CD1c-positive myeloid dendritic cell (primary cell): ENCODE results near the gene ZNF226.
A peak's percentile ranks its signal among the peaks of the same experiment; 100 is the strongest.
"Not testable (repeated sequence)": the region's sequence is repeated elsewhere in the genome, so short reads cannot be mapped to it uniquely, and the experiment has no call there.

Source experiments
- DNase-seq: peaks from one replicate; pipeline ENCODE4 v3.0.0-alpha.2; 2016; ENCODE audit errors: extremely low spot score

Gene ZNF226

DNA sequence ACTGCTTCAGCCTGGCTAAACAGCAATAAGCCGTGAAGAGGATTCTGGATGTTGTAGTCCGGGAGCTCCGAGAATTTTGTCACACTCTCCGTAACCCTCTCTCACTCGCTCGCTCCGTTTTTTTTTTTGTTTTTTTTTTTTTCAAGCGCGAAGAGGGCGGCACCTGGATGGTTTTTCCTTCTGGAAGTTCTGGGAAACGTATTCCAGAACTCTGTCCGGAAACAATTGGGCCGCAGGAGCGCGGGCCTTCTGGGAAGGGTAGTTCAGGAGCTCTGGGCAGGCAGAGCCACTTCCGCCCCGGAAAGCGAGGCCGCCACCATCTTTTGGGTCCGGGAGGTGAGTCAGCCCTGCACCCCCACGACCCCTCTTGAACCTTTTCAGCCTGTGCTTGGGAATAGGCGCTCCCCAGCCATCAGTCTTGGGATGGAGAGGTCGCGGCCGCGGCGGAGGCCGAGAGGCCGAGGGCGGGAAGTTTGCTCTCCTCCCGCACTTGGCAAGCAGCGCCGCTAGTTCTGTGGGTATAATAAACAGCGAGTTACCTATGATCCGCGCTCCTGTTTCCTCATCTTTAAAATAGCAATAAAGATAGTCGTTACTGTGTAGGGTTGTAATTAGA is 47.5 kb downstream of the ZNF226 start, which contains the start of gene ZNF227:
ZNF227 (plus strand) TSS at position 283 of the 616 bp plus-strand sequence. CDS start 5,261 bp downstream, outside the sequence.
- peak; percentile 79 for DNase-seq

GRCh38 chr19:44212866-44213346 is 48.0 kb downstream of the ZNF226 start:
- no peak for DNase-seq

- not testable (repeated sequence) for DNase-seq
These were observed 55.0 kb downstream of the ZNF226 start for GRCh38 chr19:44219926-44220325.

GRCh38 chr19:44220761-44221160 is 55.9 kb downstream of the ZNF226 start:
- not testable (repeated sequence) for DNase-seq

- DNase-seq: not testable (repeated sequence)
These were observed 56.4 kb downstream of the ZNF226 start for GRCh38 chr19:44221291-44221690.
